ENCODE data around the gene HOMER1. TPM values are rescaled to one million over a fixed set of nuclear protein-coding genes. Genes with fewer than 3 reads are reported as not detected.

The HOMER1 gene
- total RNA-seq, 2 experiments from 2014 or later: 11.4 to 13.7 TPM

- CTCF ChIA-PET: interaction anchor here (0.7 kb wide), 1 partner anchor 594 kb away, joined by 5 read pairs; no protein-coding TSS in a partner anchor
- Mint-ChIP-seq H3K4me1 (ENCODE audit: low read depth) (no peaks in the 10 kb centered on the region), H3K9me3 (no peaks in the 10 kb centered on the region), H3K27me3 (no peaks in the 10 kb centered on the region), H3K36me3 (ENCODE audit: low read depth) (peaks cover 2% of the 10 kb centered on the region), H3K4me3 (no peak overlapping the region), H3K27ac (no peak overlapping the region)
- POLR2A ChIA-PET: no interaction called here
- ATAC-seq (no peak), DNase-seq (no peak)
- no peak for TF ChIP-seq CTCF (IDR thresholded peaks at IDR 0.05)
- intact Hi-C loops (cut with micrococcal nuclease): no loop called here
Measured at GRCh38 chr5:79489773-79490172, 24.2 kb downstream of the HOMER1 start.

GRCh38 chr5:79488775-79489174 lies 25.2 kb downstream of the HOMER1 start:
- CTCF ChIA-PET: no interaction called here
- Mint-ChIP-seq H3K4me1 (ENCODE audit: low read depth) (no peaks in the 10 kb centered on the region), H3K9me3 (no peaks in the 10 kb centered on the region), H3K27ac (no peak overlapping the region), H3K4me3 (no peak overlapping the region), H3K27me3 (no peaks in the 10 kb centered on the region), H3K36me3 (ENCODE audit: low read depth) (peaks cover 4% of the 10 kb centered on the region)
- POLR2A ChIA-PET: interaction anchor here (0.5 kb wide), 1 partner anchor 158 kb away, joined by 5 read pairs; no protein-coding TSS in a partner anchor
- DNase-seq (no peak), ATAC-seq (no peak)
- TF ChIP-seq CTCF (IDR thresholded peaks at IDR 0.05): no peak
- intact Hi-C loops (cut with micrococcal nuclease): no loop called here

GRCh38 chr5:79488058-79488457 lies 25.9 kb downstream of the HOMER1 start:
- no peak for ATAC-seq

GRCh38 chr5:79487251-79487650 lies 26.7 kb downstream of the HOMER1 start:
- H3K36me3 Mint-ChIP-seq (ENCODE audit: low read depth): peaks cover 5% of the 10 kb centered on the region

More at GRCh38 chr5:79488058-79488457, 25.9 kb downstream of the HOMER1 start:
- Mint-ChIP-seq H3K4me3 (no peak overlapping the region), H3K36me3 (ENCODE audit: low read depth) (peaks cover 4% of the 10 kb centered on the region), H3K27me3 (no peaks in the 10 kb centered on the region), H3K9me3 (no peaks in the 10 kb centered on the region), H3K4me1 (ENCODE audit: low read depth) (no peaks in the 10 kb centered on the region), H3K27ac (no peak overlapping the region)
- intact Hi-C loops (cut with micrococcal nuclease): no loop called here
- no peak for TF ChIP-seq CTCF (IDR thresholded peaks at IDR 0.05)
- no peak for DNase-seq
- ChIA-PET CTCF (no interaction called here), POLR2A (no interaction called here)

GRCh38 chr5:79486116-79486515 lies 27.8 kb downstream of the HOMER1 start:
- CTCF ChIA-PET: interaction anchor here (0.6 kb wide), 1 partner anchor 216 kb away, joined by 3 read pairs; no protein-coding TSS in a partner anchor
- POLR2A ChIA-PET: interaction anchor here (0.6 to 1.0 kb wide), 2 partner anchors 58 to 1766 kb away, joined by 3 to 4 read pairs; no protein-coding TSS in a partner anchor
- no peak for ATAC-seq

More at GRCh38 chr5:79487251-79487650, 26.7 kb downstream of the HOMER1 start:
- TF ChIP-seq CTCF (IDR thresholded peaks at IDR 0.05): no peak
- no peak overlapping the region for H3K4me3 Mint-ChIP-seq
- ATAC-seq (no peak), DNase-seq (no peak)
- no peaks in the 10 kb centered on the region for H3K4me1 Mint-ChIP-seq (ENCODE audit: low read depth)
- no peaks in the 10 kb centered on the region for H3K27me3 Mint-ChIP-seq
- intact Hi-C loops (cut with micrococcal nuclease): no loop called here
- ChIA-PET POLR2A (no interaction called here), CTCF (no interaction called here)
- H3K9me3 Mint-ChIP-seq: no peaks in the 10 kb centered on the region
- no peak overlapping the region for H3K27ac Mint-ChIP-seq

More at GRCh38 chr5:79486116-79486515, 27.8 kb downstream of the HOMER1 start:
- no peak for DNase-seq
- no peak overlapping the region for H3K4me3 Mint-ChIP-seq
- H3K36me3 Mint-ChIP-seq (ENCODE audit: low read depth): peaks cover 7% of the 10 kb centered on the region
- TF ChIP-seq CTCF (IDR thresholded peaks at IDR 0.05): no peak
- H3K27ac Mint-ChIP-seq: no peak overlapping the region
- no peaks in the 10 kb centered on the region for H3K27me3 Mint-ChIP-seq
- no peaks in the 10 kb centered on the region for H3K9me3 Mint-ChIP-seq
- H3K4me1 Mint-ChIP-seq (ENCODE audit: low read depth): no peaks in the 10 kb centered on the region
- intact Hi-C loops (cut with micrococcal nuclease): no loop called here

Data from activated CD8-positive, alpha-beta T cell treated with anti-CD3 and anti-CD28 coated beads for 36 hours (primary cell).